ENCODE results near the gene KCNMB4.

DNA sequence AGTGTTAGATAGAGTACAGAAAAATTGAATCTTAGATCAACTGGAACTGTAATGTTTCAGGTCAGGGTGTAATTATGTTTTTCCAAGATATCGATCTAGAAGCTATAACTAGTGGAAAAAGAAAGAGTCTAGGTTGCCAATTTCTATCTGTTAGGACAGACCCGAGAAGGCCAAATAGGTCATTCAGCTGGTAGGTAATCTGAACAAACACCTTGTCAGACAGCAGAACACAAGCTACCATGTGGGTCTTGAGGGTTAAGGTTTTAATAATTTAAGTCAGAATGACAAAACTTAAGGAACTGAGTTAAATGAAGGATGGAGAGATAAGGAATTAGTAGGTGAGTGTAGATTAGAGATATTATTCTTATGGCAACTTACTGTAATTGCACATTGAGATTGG, 44.9 kb upstream of the KCNMB4 start:
- TF ChIP-seq, protein P1, sequence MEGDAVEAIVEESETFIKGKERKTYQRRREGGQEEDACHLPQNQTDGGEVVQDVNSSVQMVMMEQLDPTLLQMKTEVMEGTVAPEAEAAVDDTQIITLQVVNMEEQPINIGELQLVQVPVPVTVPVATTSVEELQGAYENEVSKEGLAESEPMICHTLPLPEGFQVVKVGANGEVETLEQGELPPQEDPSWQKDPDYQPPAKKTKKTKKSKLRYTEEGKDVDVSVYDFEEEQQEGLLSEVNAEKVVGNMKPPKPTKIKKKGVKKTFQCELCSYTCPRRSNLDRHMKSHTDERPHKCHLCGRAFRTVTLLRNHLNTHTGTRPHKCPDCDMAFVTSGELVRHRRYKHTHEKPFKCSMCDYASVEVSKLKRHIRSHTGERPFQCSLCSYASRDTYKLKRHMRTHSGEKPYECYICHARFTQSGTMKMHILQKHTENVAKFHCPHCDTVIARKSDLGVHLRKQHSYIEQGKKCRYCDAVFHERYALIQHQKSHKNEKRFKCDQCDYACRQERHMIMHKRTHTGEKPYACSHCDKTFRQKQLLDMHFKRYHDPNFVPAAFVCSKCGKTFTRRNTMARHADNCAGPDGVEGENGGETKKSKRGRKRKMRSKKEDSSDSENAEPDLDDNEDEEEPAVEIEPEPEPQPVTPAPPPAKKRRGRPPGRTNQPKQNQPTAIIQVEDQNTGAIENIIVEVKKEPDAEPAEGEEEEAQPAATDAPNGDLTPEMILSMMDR (conservative IDR thresholded peaks at IDR 0.05; ENCODE audit: low read length) = no peak
- TF ChIP-seq EZH2phosphoT487 (IDR thresholded peaks at IDR 0.05; ENCODE audit: borderline replicate concordance, low read depth, low read length) = no peak
